B cell (primary cell): ENCODE results near the gene CDT1. TPM values are rescaled to one million over a fixed set of nuclear protein-coding genes. Genes with fewer than 3 reads are reported as not detected.

Source experiments
- ATAC-seq: fragments of 200-7000 bp; cut with Tn5 transposase; one replicate; pipeline ENCODE4 v1.10.0; 2021; ENCODE audit warnings: low read depth, mild to moderate bottlenecking, moderate number of reproducible peaks, moderate library complexity
- CTCF ChIA-PET: fragments of 350-600 bp; sonication (Branson Sonifier 250); formaldehyde crosslinking; loops from one replicate; lab custom pipeline; 2021; ENCODE audit warnings: antibody characterized with exemption, inconsistent platforms; lab: Charles Lee
- POLR2A ChIA-PET: fragments of 350-600 bp; sonication (Branson Sonifier 250); formaldehyde crosslinking; loops from one replicate; lab custom pipeline; 2021; ENCODE audit warnings: antibody characterized with exemption; lab: Charles Lee
- DNase-seq: peaks from one replicate; pipeline ENCODE4 v3.0.0; 2013
- H2AFZ ChIP-seq: 2 replicates; pipeline ENCODE4 v1.6.1; 2012; ENCODE audit warnings: mild to moderate bottlenecking, low read depth, low read length; ENCODE audit not compliant: insufficient read depth, poor library complexity, severe bottlenecking
- H3K27ac ChIP-seq, 2 donors: 1 replicate in 1 of 2; 2 replicates in 1 of 2; pipeline ENCODE4 v1.5.1; 2012 to 2013; ENCODE audit warnings: low read length in 2 of 2, mild to moderate bottlenecking in 2 of 2, moderate library complexity in 1 of 2
- H3K27me3 ChIP-seq, 4 experiments: fragments of 200-600 bp in 1 of 4; sonication (generic) in 1 of 4; replicated peaks in 1 of 4; 1 replicate in 2 of 4; 2 replicates in 2 of 4; pipeline versions ENCODE4 v1.6.1 to v1.7.0; 2013 to 2016; ENCODE audit warnings: low read length in 3 of 4, mild to moderate bottlenecking in 2 of 4, mixed read lengths in 1 of 4, moderate library complexity in 1 of 4; ENCODE audit not compliant: insufficient read depth in 4 of 4, control insufficient read depth in 3 of 4; ENCODE audit errors: control extremely low read depth in 1 of 4
- H3K36me3 ChIP-seq, 2 experiments: replicated peaks in 1 of 2; 1 replicate in 1 of 2; 2 replicates in 1 of 2; pipeline versions ENCODE4 v1.6.1 to v1.7.1; 2013; ENCODE audit warnings: low read length in 1 of 2; ENCODE audit not compliant: insufficient read depth in 2 of 2, control insufficient read depth in 1 of 2; ENCODE audit errors: control extremely low read depth in 1 of 2, extremely low read depth in 1 of 2
- H3K4me1 ChIP-seq, 2 donors: fragments of 200-600 bp in 1 of 2; sonication (generic) in 1 of 2; 1 replicate in 1 of 2; 2 replicates in 1 of 2; pipeline versions ENCODE4 v1.5.1 to v1.6.1; 2013 to 2017; ENCODE audit warnings: low read length in 2 of 2; ENCODE audit not compliant: control insufficient read depth in 2 of 2, insufficient read depth in 2 of 2
- H3K4me2 ChIP-seq: replicated peaks from 2 replicates; pipeline ENCODE3; 2012; ENCODE audit warnings: mild to moderate bottlenecking, low read depth, low read length; ENCODE audit not compliant: poor library complexity, severe bottlenecking
- H3K4me3 ChIP-seq, 5 experiments: fragments of 200-600 bp in 1 of 5; sonication (generic) in 1 of 5; 1 replicate in 3 of 5; 2 replicates in 2 of 5; pipeline versions ENCODE4 v1.5.1 to v1.7.0; 2011 to 2016; ENCODE audit warnings: low read length in 4 of 5, mild to moderate bottlenecking in 4 of 5, low read depth in 2 of 5, control low read depth in 1 of 5, moderate library complexity in 1 of 5; ENCODE audit not compliant: insufficient read depth in 1 of 5; ENCODE audit errors: control extremely low read depth in 1 of 5, extremely low read depth in 1 of 5
- H3K79me2 ChIP-seq: fragments of 200-600 bp; sonication (generic); one replicate; pipeline ENCODE4 v1.6.0; 2016; ENCODE audit warnings: low read length; ENCODE audit not compliant: control insufficient read depth, insufficient read depth
- H3K9ac ChIP-seq: fragments of 200-600 bp; sonication (generic); 2 replicates; pipeline ENCODE4 v1.6.1; 2017; ENCODE audit warnings: mild to moderate bottlenecking, low read length, moderate library complexity
- H3K9me3 ChIP-seq, 3 donors: one replicate each; pipeline versions ENCODE4 v1.6.1 to v1.7.1; 2013; ENCODE audit warnings: low read length in 2 of 3; ENCODE audit not compliant: control insufficient read depth in 2 of 3, insufficient read depth in 1 of 3; ENCODE audit errors: control extremely low read depth in 1 of 3
- H4K20me1 ChIP-seq: 2 replicates; pipeline ENCODE4 v1.6.0; 2012; ENCODE audit warnings: mild to moderate bottlenecking, low read length; ENCODE audit not compliant: insufficient read depth, control insufficient read depth, poor library complexity, severe bottlenecking
- H3K27ac Mint-ChIP-seq: one replicate; pipeline ENCODE4 v1.8.0; 2021; ENCODE audit warnings: mixed read lengths
- H3K27me3 Mint-ChIP-seq: one replicate; pipeline ENCODE4 v1.8.0; 2021; ENCODE audit warnings: mixed read lengths
- H3K4me1 Mint-ChIP-seq: one replicate; pipeline ENCODE4 v1.8.0; 2021; ENCODE audit warnings: mixed read lengths
- H3K4me3 Mint-ChIP-seq: one replicate; pipeline ENCODE4 v1.8.0; 2021; ENCODE audit warnings: mixed read lengths
- H3K9me3 Mint-ChIP-seq: one replicate; pipeline ENCODE4 v1.8.0; 2022; ENCODE audit warnings: mixed read lengths; ENCODE audit not compliant: insufficient read depth
- CTCF ChIP-seq: fragments of 200-600 bp; IDR thresholded peaks from one replicate; pipeline ENCODE4 v1.8.0; 2022; ENCODE audit warnings: antibody characterized with exemption, mild to moderate bottlenecking
- EZH2 ChIP-seq: IDR thresholded peaks from 2 replicates; pipeline ENCODE4 v1.6.1; 2012; ENCODE audit warnings: borderline replicate concordance, low read depth, mild to moderate bottlenecking, moderate library complexity, low read length; ENCODE audit not compliant: insufficient read depth, poor library complexity, severe bottlenecking
- WGBS: methylation state at CpG from one replicate; pipeline ENCODE4 v1.1.5; 2013; ENCODE audit warnings: missing lambda C conversion rate; ENCODE audit not compliant: insufficient coverage; 5-methylcytosine and 5-hydroxymethylcytosine counted together
- intact Hi-C: fragments of 100-400 bp; cut with micrococcal nuclease; formaldehyde crosslinking; loops from one replicate; pipeline ENCODE4 v1.10.0; 2022
- polyA plus RNA-seq: library from polyadenylated mRNA; depleted of rRNA; stranded (reverse); fragments of >200 nt; gene quantifications from 2 replicates; pipeline ENCODE4 v1.2.3, GENCODE V29; 2012
- total RNA-seq, 2 donors: library from RNA; stranded (reverse); fragments of 120-200 nt in 1 of 2; gene quantifications; 1 replicate in 1 of 2; 2 replicates in 1 of 2; pipeline versions ENCODE4 v1.2.3 to v1.2.4, GENCODE V29; 2013 to 2022

CDT1 gene
- total and polyA plus RNA-seq, 2 donors (not counting 1 experiment from before 2014, with no cell fraction given): 0.27 to 0.36 TPM

GRCh38 chr16:88828711-88829110, 25.1 kb downstream of the CDT1 start:
- no peak overlapping the region for H3K27ac ChIP-seq
- no peaks in the 10 kb centered on the region for H3K79me2 ChIP-seq
- ATAC-seq (no peak), DNase-seq (no peak)
- H3K9me3 ChIP-seq: no peaks in the 10 kb centered on the region
- no peak overlapping the region for H2AFZ ChIP-seq
- no peak overlapping the region for H3K4me3 ChIP-seq
- TF ChIP-seq CTCF (no peak), EZH2 (no peak)
- Mint-ChIP-seq H3K4me3 (no peak overlapping the region), H3K9me3 (no peaks in the 10 kb centered on the region), H3K4me1 (peaks cover 2% of the 10 kb centered on the region), H3K27me3 (no peaks in the 10 kb centered on the region), H3K27ac (no peak overlapping the region)
- no peak overlapping the region for H3K4me2 ChIP-seq
- intact Hi-C loops: no loop called here
- H3K4me1 ChIP-seq: no peaks in the 10 kb centered on the region
- no peaks in the 10 kb centered on the region for H3K27me3 ChIP-seq
- CTCF ChIA-PET: interaction anchor here (1.8 kb wide), 1 partner anchor 11 kb away, joined by 6 read pairs; no protein-coding TSS in a partner anchor
- peaks cover 0 to 7% of the 10 kb centered on the region in 2 experiments for H3K36me3 ChIP-seq
- POLR2A ChIA-PET: interaction anchor here (0.7 kb wide), 1 partner anchor 115 kb away, joined by 3 read pairs; no protein-coding TSS in a partner anchor
- no peak overlapping the region for H3K9ac ChIP-seq
- no peaks in the 10 kb centered on the region for H4K20me1 ChIP-seq
- 92% methylated on average over 23 of the region's 24 CpGs for WGBS

- no peak overlapping the region for H3K27ac ChIP-seq
- peaks cover 2% of the 10 kb centered on the region for H3K4me1 Mint-ChIP-seq
- H3K27ac Mint-ChIP-seq: no peak overlapping the region
- H3K9me3 Mint-ChIP-seq: no peaks in the 10 kb centered on the region
- no peak for TF ChIP-seq CTCF
- no peak for TF ChIP-seq EZH2
- no peak overlapping the region for H3K4me3 Mint-ChIP-seq
- intact Hi-C loops: no loop called here
- no peaks in the 10 kb centered on the region for H3K79me2 ChIP-seq
- no peak overlapping the region for H3K4me3 ChIP-seq
- no peak overlapping the region for H3K4me2 ChIP-seq
- no peaks in the 10 kb centered on the region for H3K9me3 ChIP-seq
- no peak overlapping the region for H3K9ac ChIP-seq
- DNase-seq (no peak), ATAC-seq (no peak)
- H3K4me1 ChIP-seq: no peaks in the 10 kb centered on the region
- CTCF ChIA-PET: no interaction called here
- 93% methylated on average over 11 of the region's 11 CpGs for WGBS
- H3K27me3 Mint-ChIP-seq: no peaks in the 10 kb centered on the region
- no peaks in the 10 kb centered on the region for H4K20me1 ChIP-seq
- H3K27me3 ChIP-seq: no peaks in the 10 kb centered on the region
- H3K36me3 ChIP-seq: peaks cover 0 to 7% of the 10 kb centered on the region in 2 experiments
- no peak overlapping the region for H2AFZ ChIP-seq
- POLR2A ChIA-PET: interaction anchor here (0.6 kb wide), 1 partner anchor 321 kb away, joined by 3 read pairs; no protein-coding TSS in a partner anchor
These were observed 26.7 kb downstream of the CDT1 start for GRCh38 chr16:88830258-88830657.
